HCT116 (cell line): ENCODE measurements around the gene PJA2. TPM values are rescaled to one million over a fixed set of nuclear protein-coding genes. Genes with fewer than 3 reads are reported as not detected.

Source experiments
- ATAC-seq: fragments of 200-7000 bp; cut with Tn5 transposase; 2 replicates; pipeline ENCODE4 v1.9.1; 2020; ENCODE audit warnings: mild to moderate bottlenecking, moderate library complexity
- BruUV-seq: library from RNA; stranded (reverse); fragments of 400-500 nt; replicated peaks from 2 replicates; lab custom pipeline; 2021; lab: Mats Ljungman, UMichigan
- CTCF ChIA-PET: fragments of 300-600 bp; sonication (Branson Sonifier 250); formaldehyde crosslinking; loops from one replicate; lab custom pipeline; 2021; ENCODE audit warnings: antibody characterized with exemption; lab: Charles Lee
- POLR2A ChIA-PET: fragments of 300-600, 350-600 bp; sonication (Branson Sonifier 250); formaldehyde crosslinking; loops from one replicate; lab custom pipeline; 2021; ENCODE audit warnings: antibody characterized with exemption; lab: Charles Lee
- RAD21 ChIA-PET, 2 experiments: fragments of 300-600 bp; sonication (Branson Sonifier 250); formaldehyde crosslinking; loops; one replicate each; lab custom pipeline; 2023; ENCODE audit warnings: low total read pairs in 2 of 2; ENCODE audit not compliant: uncharacterized antibody in 2 of 2, unreplicated experiment in 2 of 2, low non-redundant PET in 1 of 2; lab: Charles Lee
- DNase-seq: peaks from one replicate; pipeline ENCODE4 v3.0.0-alpha.2; 2010; ENCODE audit warnings: low read depth, low spot score
- H2AFZ ChIP-seq: fragments of 200-600 bp; shearing (Covaris generic), sonication (generic); 2 replicates; pipeline ENCODE4 v1.6.1; 2017; ENCODE audit warnings: low read depth, mixed run types, mixed read lengths, antibody characterized with exemption, low read length; ENCODE audit not compliant: poor library complexity, severe bottlenecking
- H3K27ac ChIP-seq: 2 replicates; pipeline ENCODE4 v1.5.1; 2012; ENCODE audit warnings: low read depth, low read length
- H3K27me3 ChIP-seq: fragments of 200-600 bp; sonication (generic); 2 replicates; pipeline ENCODE4 v1.6.1; 2016; ENCODE audit warnings: mixed run types, low read length, mixed read lengths; ENCODE audit not compliant: insufficient read depth
- H3K36me3 ChIP-seq, 2 experiments: fragments of 200-500 bp in 1 of 2; fragments of 200-600 bp in 1 of 2; sonication (Bioruptor generic) in 1 of 2; sonication (generic) in 1 of 2; 2 replicates each; pipeline versions ENCODE4 v1.5.1 to v1.6.1; 2014 to 2016; ENCODE audit warnings: low read length in 2 of 2, inconsistent platforms in 1 of 2, mixed read lengths in 1 of 2, mixed run types in 1 of 2; ENCODE audit not compliant: insufficient read depth in 2 of 2, control insufficient read depth in 1 of 2
- H3K4me1 ChIP-seq, 2 experiments: fragments of 200-600 bp in 1 of 2; sonication (generic) in 1 of 2; 2 replicates each; pipeline versions ENCODE4 v1.5.1 to v1.6.1; 2012 to 2017; ENCODE audit warnings: low read length in 2 of 2, inconsistent platforms in 1 of 2, mild to moderate bottlenecking in 1 of 2, mixed read lengths in 1 of 2, mixed run types in 1 of 2, moderate library complexity in 1 of 2; ENCODE audit not compliant: insufficient read depth in 2 of 2, control insufficient read depth in 1 of 2
- H3K4me2 ChIP-seq: fragments of 200-600 bp; sonication (generic); 2 replicates; pipeline ENCODE4 v1.6.1; 2017; ENCODE audit warnings: mixed run types, low read length, mixed read lengths
- H3K4me3 ChIP-seq, 2 experiments: fragments of 200-600 bp in 1 of 2; sonication (generic) in 1 of 2; replicated peaks in 1 of 2; 2 replicates each; pipeline ENCODE4 v1.5.1; 2011 to 2016; ENCODE audit warnings: low read length in 2 of 2, control low read depth in 1 of 2, low read depth in 1 of 2, mild to moderate bottlenecking in 1 of 2, mixed read lengths in 1 of 2, mixed run types in 1 of 2
- H3K79me2 ChIP-seq: fragments of 200-600 bp; sonication (generic); 2 replicates; pipeline ENCODE4 v1.6.1; 2017; ENCODE audit warnings: mild to moderate bottlenecking, mixed run types, low read length, moderate library complexity, mixed read lengths; ENCODE audit not compliant: insufficient read depth
- H3K9ac ChIP-seq: fragments of 200-600 bp; sonication (generic); 2 replicates; pipeline ENCODE4 v1.6.1; 2016; ENCODE audit warnings: low read length, mixed read lengths
- H3K9me2 ChIP-seq: fragments of 200-600 bp; sonication (generic), shearing (Covaris generic); 2 replicates; pipeline ENCODE4 v1.6.1; 2017; ENCODE audit warnings: mixed run types, mild to moderate bottlenecking, moderate library complexity; ENCODE audit not compliant: insufficient read depth
- H3K9me3 ChIP-seq, 2 experiments: fragments of 200-500 bp in 1 of 2; fragments of 200-600 bp in 1 of 2; sonication (Bioruptor generic) in 1 of 2; sonication (generic) in 1 of 2; 2 replicates each; pipeline ENCODE4 v1.6.1; 2014 to 2017; ENCODE audit warnings: low read length in 2 of 2, mixed read lengths in 2 of 2, inconsistent platforms in 1 of 2, low read depth in 1 of 2, mild to moderate bottlenecking in 1 of 2, mixed run types in 1 of 2, moderate library complexity in 1 of 2; ENCODE audit not compliant: control insufficient read depth in 1 of 2, insufficient read depth in 1 of 2
- H4K20me1 ChIP-seq: fragments of 200-600 bp; sonication (generic), shearing (Covaris generic); 2 replicates; pipeline ENCODE4 v1.6.1; 2017; ENCODE audit warnings: mixed run types, mild to moderate bottlenecking, moderate library complexity; ENCODE audit not compliant: insufficient read depth
- CBX3 ChIP-seq: IDR thresholded peaks from 2 replicates; pipeline ENCODE4 v1.6.1; 2012; ENCODE audit warnings: low read depth
- CEBPB ChIP-seq: IDR thresholded peaks from 2 replicates; pipeline ENCODE4 v1.6.1; 2012; ENCODE audit warnings: low read depth
- EGR1 ChIP-seq: IDR thresholded peaks from 2 replicates; pipeline ENCODE4 v1.6.1; 2012; ENCODE audit warnings: low read depth
- EZH2 ChIP-seq: fragments of 200-600 bp; sonication (generic); IDR thresholded peaks from 2 replicates; pipeline ENCODE4 v1.6.1; 2017; ENCODE audit warnings: antibody characterized with exemption, mixed run types
- EZH2phosphoT487 ChIP-seq: fragments of 200-600 bp; IDR thresholded peaks from 2 replicates; pipeline ENCODE4 v1.6.1; 2018; ENCODE audit warnings: antibody characterized with exemption, borderline replicate concordance
- FOSL1 ChIP-seq: IDR thresholded peaks from 2 replicates; pipeline ENCODE4 v1.6.1; 2012; ENCODE audit warnings: low read depth
- JUND ChIP-seq: IDR thresholded peaks from 2 replicates; pipeline ENCODE4 v1.6.1; 2012
- POLR2AphosphoS5 ChIP-seq: IDR thresholded peaks from 2 replicates; pipeline ENCODE4 v1.6.1; 2011; ENCODE audit warnings: mild to moderate bottlenecking, low read depth, low read length, moderate library complexity
- RAD21 ChIP-seq: IDR thresholded peaks from 2 replicates; pipeline ENCODE4 v1.6.1; 2012; ENCODE audit warnings: low read depth, mild to moderate bottlenecking
- SIN3A ChIP-seq: IDR thresholded peaks from 2 replicates; pipeline ENCODE4 v1.6.1; 2012; ENCODE audit warnings: low read depth
- SP1 ChIP-seq: IDR thresholded peaks from 2 replicates; pipeline ENCODE4 v1.6.1; 2012; ENCODE audit warnings: low read depth
- SRF ChIP-seq: IDR thresholded peaks from 2 replicates; pipeline ENCODE4 v1.6.1; 2012; ENCODE audit warnings: low read depth
- YY1 ChIP-seq: IDR thresholded peaks from 2 replicates; pipeline ENCODE4 v1.6.1; 2011; ENCODE audit warnings: low read length, low read depth, moderate library complexity, mild to moderate bottlenecking; ENCODE audit not compliant: insufficient replicate concordance; ENCODE audit errors: extremely low read depth
- ZNF274 ChIP-seq: fragments of 200-500 bp; sonication (Bioruptor generic); IDR thresholded peaks from 2 replicates; pipeline ENCODE4 v1.6.1; 2014; ENCODE audit warnings: mild to moderate bottlenecking, low read depth, low read length, inconsistent platforms
- intact Hi-C: fragments of 100-400 bp; cut with micrococcal nuclease; formaldehyde crosslinking; loops from 2 replicates; pipeline ENCODE4 v1.10.0; 2022
- total RNA-seq: library from RNA; stranded (reverse); gene quantifications from one replicate; pipeline ENCODE4 v1.2.1, GENCODE V29; 2021; ENCODE audit not compliant: unreplicated experiment
- TF ChIP-seq, protein P1 (sequence below): IDR thresholded peaks from 2 replicates; pipeline ENCODE4 v1.6.1; 2011; ENCODE audit warnings: mild to moderate bottlenecking, low read length, moderate library complexity; ENCODE audit not compliant: insufficient replicate concordance; ENCODE audit errors: extremely low read depth
- TF ChIP-seq, protein P2 (sequence below): IDR thresholded peaks from 2 replicates; pipeline ENCODE4 v1.6.1; 2012; ENCODE audit warnings: low read depth

Gene PJA2
- total RNA-seq, 1 experiment from 2014 or later: 38.4 TPM

DNA sequence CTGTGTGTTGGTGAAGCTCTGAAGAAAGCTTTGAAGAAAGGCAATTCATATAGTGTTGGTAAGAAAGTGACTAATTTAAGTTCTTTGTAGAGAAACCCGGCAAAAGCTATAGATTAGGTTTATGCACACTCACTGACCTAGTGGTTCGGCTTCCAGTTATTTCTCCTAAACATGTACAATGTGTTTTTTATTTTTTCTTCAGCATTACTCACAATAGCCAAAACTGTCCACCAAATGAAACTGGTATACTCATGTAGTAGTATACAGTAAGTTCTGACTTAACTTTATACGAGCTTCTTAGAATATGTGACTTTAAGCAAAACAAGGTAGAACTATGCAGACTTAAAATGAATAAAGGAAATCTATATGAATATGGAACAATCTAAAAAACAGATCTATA is 44.8 kb downstream of the PJA2 start:
- H3K27me3 ChIP-seq: no peaks in the 10 kb centered on the region
- ATAC-seq: no peak
- no peaks in the 10 kb centered on the region for H3K9me2 ChIP-seq
- H4K20me1 ChIP-seq: 0 out of 2 replicates have a peak, but pooled peaks cover 5% of the 10 kb centered on the region
- intact Hi-C loops: no loop called here
- ChIA-PET POLR2A (no interaction called here), CTCF (no interaction called here), RAD21 (no interaction called here)
- peaks cover 6 to 7% of the 10 kb centered on the region in 2 experiments; a peak in 2 of 4 replicates for H3K36me3 ChIP-seq
- H3K9me3 ChIP-seq: no peaks in the 10 kb centered on the region
- BruUV-seq: no TSS peak
- no peak overlapping the region for H2AFZ ChIP-seq
- no peak overlapping the region for H3K4me2 ChIP-seq
- H3K4me3 ChIP-seq: no peak overlapping the region
- no peak overlapping the region for H3K27ac ChIP-seq
- no peak for DNase-seq
- H3K79me2 ChIP-seq: no peaks in the 10 kb centered on the region
- no peak for TF ChIP-seq JUND
- no peak for TF ChIP-seq EGR1
- TF ChIP-seq CEBPB: no peak
- no peak for TF ChIP-seq YY1
- TF ChIP-seq SRF: no peak
- TF ChIP-seq, protein P1, sequence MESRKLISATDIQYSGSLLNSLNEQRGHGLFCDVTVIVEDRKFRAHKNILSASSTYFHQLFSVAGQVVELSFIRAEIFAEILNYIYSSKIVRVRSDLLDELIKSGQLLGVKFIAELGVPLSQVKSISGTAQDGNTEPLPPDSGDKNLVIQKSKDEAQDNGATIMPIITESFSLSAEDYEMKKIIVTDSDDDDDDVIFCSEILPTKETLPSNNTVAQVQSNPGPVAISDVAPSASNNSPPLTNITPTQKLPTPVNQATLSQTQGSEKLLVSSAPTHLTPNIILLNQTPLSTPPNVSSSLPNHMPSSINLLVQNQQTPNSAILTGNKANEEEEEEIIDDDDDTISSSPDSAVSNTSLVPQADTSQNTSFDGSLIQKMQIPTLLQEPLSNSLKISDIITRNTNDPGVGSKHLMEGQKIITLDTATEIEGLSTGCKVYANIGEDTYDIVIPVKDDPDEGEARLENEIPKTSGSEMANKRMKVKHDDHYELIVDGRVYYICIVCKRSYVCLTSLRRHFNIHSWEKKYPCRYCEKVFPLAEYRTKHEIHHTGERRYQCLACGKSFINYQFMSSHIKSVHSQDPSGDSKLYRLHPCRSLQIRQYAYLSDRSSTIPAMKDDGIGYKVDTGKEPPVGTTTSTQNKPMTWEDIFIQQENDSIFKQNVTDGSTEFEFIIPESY: no peak
- no peak for TF ChIP-seq ZNF274
- TF ChIP-seq RAD21: no peak
- no peak for TF ChIP-seq EZH2
- TF ChIP-seq SIN3A: no peak
- TF ChIP-seq FOSL1: no peak
- TF ChIP-seq, protein P2, sequence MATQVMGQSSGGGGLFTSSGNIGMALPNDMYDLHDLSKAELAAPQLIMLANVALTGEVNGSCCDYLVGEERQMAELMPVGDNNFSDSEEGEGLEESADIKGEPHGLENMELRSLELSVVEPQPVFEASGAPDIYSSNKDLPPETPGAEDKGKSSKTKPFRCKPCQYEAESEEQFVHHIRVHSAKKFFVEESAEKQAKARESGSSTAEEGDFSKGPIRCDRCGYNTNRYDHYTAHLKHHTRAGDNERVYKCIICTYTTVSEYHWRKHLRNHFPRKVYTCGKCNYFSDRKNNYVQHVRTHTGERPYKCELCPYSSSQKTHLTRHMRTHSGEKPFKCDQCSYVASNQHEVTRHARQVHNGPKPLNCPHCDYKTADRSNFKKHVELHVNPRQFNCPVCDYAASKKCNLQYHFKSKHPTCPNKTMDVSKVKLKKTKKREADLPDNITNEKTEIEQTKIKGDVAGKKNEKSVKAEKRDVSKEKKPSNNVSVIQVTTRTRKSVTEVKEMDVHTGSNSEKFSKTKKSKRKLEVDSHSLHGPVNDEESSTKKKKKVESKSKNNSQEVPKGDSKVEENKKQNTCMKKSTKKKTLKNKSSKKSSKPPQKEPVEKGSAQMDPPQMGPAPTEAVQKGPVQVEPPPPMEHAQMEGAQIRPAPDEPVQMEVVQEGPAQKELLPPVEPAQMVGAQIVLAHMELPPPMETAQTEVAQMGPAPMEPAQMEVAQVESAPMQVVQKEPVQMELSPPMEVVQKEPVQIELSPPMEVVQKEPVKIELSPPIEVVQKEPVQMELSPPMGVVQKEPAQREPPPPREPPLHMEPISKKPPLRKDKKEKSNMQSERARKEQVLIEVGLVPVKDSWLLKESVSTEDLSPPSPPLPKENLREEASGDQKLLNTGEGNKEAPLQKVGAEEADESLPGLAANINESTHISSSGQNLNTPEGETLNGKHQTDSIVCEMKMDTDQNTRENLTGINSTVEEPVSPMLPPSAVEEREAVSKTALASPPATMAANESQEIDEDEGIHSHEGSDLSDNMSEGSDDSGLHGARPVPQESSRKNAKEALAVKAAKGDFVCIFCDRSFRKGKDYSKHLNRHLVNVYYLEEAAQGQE: no peak
- no peak for TF ChIP-seq SP1
- no peak for TF ChIP-seq POLR2AphosphoS5
- TF ChIP-seq CBX3: no peak
- TF ChIP-seq EZH2phosphoT487: no peak
- H3K9ac ChIP-seq: no peak overlapping the region
- H3K4me1 ChIP-seq: no peaks in the 10 kb centered on the region
